NT2/D1 (cell line): Measurements from ENCODE around the gene SEC14L1.

Experiments
- YY1 ChIP-seq: IDR thresholded peaks from 2 replicates; pipeline ENCODE4 v1.6.1; 2011; ENCODE audit not compliant: insufficient read length, insufficient read depth
- ZNF274 ChIP-seq: IDR thresholded peaks from 2 replicates; pipeline ENCODE4 v1.6.1; 2011; ENCODE audit warnings: mild to moderate bottlenecking, low read depth, low read length

GRCh38 chr17:77251622-77252183 is 110.9 kb downstream of the SEC14L1 start:
- TF ChIP-seq ZNF274 = no peak
- no peak for TF ChIP-seq YY1
